Gastrocnemius medialis (tissue), 4 donors: ENCODE measurements around the gene AGBL1. TPM values are rescaled to one million over a fixed set of nuclear protein-coding genes. Genes with fewer than 3 reads are reported as not detected.

ENCODE experiments used
- ATAC-seq, 2 donors: fragments of 150-250 bp; one replicate each; pipeline ENCODE4 v1.9.1; 2016
- DNase-seq, 2 donors: peaks; one replicate each; pipeline ENCODE4 v3.0.0-alpha.2; 2019
- H3K27ac ChIP-seq, 4 donors: fragments of 200-600 bp; sonication (generic); 1 replicate in 1 of 4; 2 replicates in 3 of 4; pipeline ENCODE4 v1.5.1; 2016 to 2018; ENCODE audit warnings: mild to moderate bottlenecking in 2 of 4, moderate library complexity in 1 of 4
- H3K27me3 ChIP-seq, 3 donors: fragments of 200-600 bp; sonication (generic) in 2 of 3; 1 replicate in 1 of 3; 2 replicates in 2 of 3; pipeline versions ENCODE4 v1.5.1 to v1.6.0; 2016 to 2019; ENCODE audit warnings: mild to moderate bottlenecking in 1 of 3, moderate library complexity in 1 of 3
- H3K36me3 ChIP-seq, 2 donors: fragments of 200-600 bp; sonication (generic) in 1 of 2; one replicate each; pipeline ENCODE4 v1.5.1; 2017 to 2018
- H3K4me1 ChIP-seq, 2 donors: fragments of 200-600 bp; sonication (generic) in 1 of 2; one replicate each; pipeline ENCODE4 v1.5.1; 2016 to 2017; ENCODE audit warnings: mild to moderate bottlenecking in 2 of 2
- H3K4me3 ChIP-seq, 4 donors: fragments of 200-600 bp; sonication (generic) in 3 of 4; 1 replicate in 1 of 4; 2 replicates in 3 of 4; pipeline ENCODE4 v1.5.1; 2016 to 2019; ENCODE audit warnings: mild to moderate bottlenecking in 2 of 4
- H3K9me3 ChIP-seq, 3 donors: fragments of 200-600 bp; sonication (generic) in 2 of 3; 1 replicate in 1 of 3; 2 replicates in 2 of 3; pipeline ENCODE4 v1.5.1; 2016 to 2019
- CTCF ChIP-seq, 5 experiments: fragments of 450-650 bp in 3 of 5; fragments of 200-600 bp in 2 of 5; sonication (generic) in 2 of 5; IDR thresholded peaks in 4 of 5; conservative IDR thresholded peaks in 1 of 5; 1 replicate in 4 of 5; 2 replicates in 1 of 5; pipeline ENCODE4 v1.5.1; 2016 to 2019; ENCODE audit warnings: antibody characterized with exemption in 5 of 5, mild to moderate bottlenecking in 3 of 5, moderate library complexity in 3 of 5
- POLR2A ChIP-seq, 2 donors: fragments of 450-650 bp; IDR thresholded peaks; one replicate each; pipeline ENCODE4 v1.6.1; 2017; ENCODE audit warnings: antibody characterized with exemption in 2 of 2, mild to moderate bottlenecking in 2 of 2, moderate library complexity in 2 of 2
- in situ Hi-C, 4 donors: fragments of 200-750 bp; cut with MboI; loops; one replicate each; pipeline versions ENCODE4 v1.15.0 to v1.8.0; 2017; ENCODE audit warnings: low sequenced_read_pairs in 4 of 4
- intact Hi-C: fragments of 100-400 bp; cut with DNase I; formaldehyde crosslinking; loops from one replicate; pipeline ENCODE4 v1.15.1; 2023; ENCODE audit warnings: low total_unique reads
- total RNA-seq, 4 donors: library from RNA; depleted of rRNA; stranded (reverse); fragments of >200 nt; gene quantifications; one replicate each; pipeline versions ENCODE4 v1.1.0 to v1.2.3, GENCODE V29; 2016

AGBL1 gene
- total RNA-seq, 4 donors from 2014 or later = 3.8 to 29.7 (median 15.9) TPM

DNA sequence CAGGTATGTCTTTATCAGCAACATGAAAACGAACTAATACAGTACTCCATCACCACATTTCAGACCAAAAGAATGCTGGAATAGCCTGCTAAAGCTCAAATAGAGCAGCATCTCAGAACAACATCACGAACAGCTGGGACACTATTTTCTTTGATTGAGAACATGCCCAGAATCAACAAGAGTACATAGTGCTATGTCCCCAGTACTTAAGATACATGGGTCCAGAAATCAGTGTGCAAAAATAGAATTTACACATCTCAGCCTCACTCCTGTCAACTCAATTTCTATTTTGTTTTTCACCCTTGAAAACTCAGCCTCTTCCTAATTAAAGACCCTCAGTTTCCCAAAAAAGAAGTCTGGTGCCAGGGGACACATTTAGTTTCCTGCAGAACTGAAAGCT, 753.9 kb downstream of the AGBL1 start:
- no peaks in the 10 kb centered on the region for H3K36me3 ChIP-seq
- no peaks in the 10 kb centered on the region for H3K27me3 ChIP-seq
- intact Hi-C loops = no loop called here
- H3K4me1 ChIP-seq = peaks cover 20 to 50% of the 10 kb centered on the region in 2 donors
- TF ChIP-seq POLR2A (IDR thresholded peaks at IDR 0.05) (no peak), CTCF (IDR thresholded peaks at IDR 0.05 in 4 of 5, conservative IDR thresholded peaks at IDR 0.05 in 1 of 5) (no peak)
- in situ Hi-C loops = no loop called here
- H3K9me3 ChIP-seq = no peaks in the 10 kb centered on the region
- ATAC-seq = no peak
- no peak for DNase-seq
- H3K27ac ChIP-seq = peak overlapping the region in 2 of 4 donors; percentile 35 to 52
- H3K4me3 ChIP-seq = no peak overlapping the region

GRCh38 chr15:86834115-86834863, 754.6 kb downstream of the AGBL1 start:
- Histone ChIP-seq H3K27ac (peak overlapping the region in 3 of 4 donors; percentile 37 to 52 (median 46)), H3K27me3 (no peaks in the 10 kb centered on the region), H3K4me1 (peaks cover 20 to 54% of the 10 kb centered on the region in 2 donors), H3K9me3 (no peaks in the 10 kb centered on the region), H3K36me3 (no peaks in the 10 kb centered on the region), H3K4me3 (no peak overlapping the region)
- in situ Hi-C loops = no loop called here
- DNase-seq (no peak), ATAC-seq (no peak)
- intact Hi-C loops = no loop called here
- TF ChIP-seq POLR2A (IDR thresholded peaks at IDR 0.05) (no peak), CTCF (IDR thresholded peaks at IDR 0.05 in 4 of 5, conservative IDR thresholded peaks at IDR 0.05 in 1 of 5) (no peak)

DNA sequence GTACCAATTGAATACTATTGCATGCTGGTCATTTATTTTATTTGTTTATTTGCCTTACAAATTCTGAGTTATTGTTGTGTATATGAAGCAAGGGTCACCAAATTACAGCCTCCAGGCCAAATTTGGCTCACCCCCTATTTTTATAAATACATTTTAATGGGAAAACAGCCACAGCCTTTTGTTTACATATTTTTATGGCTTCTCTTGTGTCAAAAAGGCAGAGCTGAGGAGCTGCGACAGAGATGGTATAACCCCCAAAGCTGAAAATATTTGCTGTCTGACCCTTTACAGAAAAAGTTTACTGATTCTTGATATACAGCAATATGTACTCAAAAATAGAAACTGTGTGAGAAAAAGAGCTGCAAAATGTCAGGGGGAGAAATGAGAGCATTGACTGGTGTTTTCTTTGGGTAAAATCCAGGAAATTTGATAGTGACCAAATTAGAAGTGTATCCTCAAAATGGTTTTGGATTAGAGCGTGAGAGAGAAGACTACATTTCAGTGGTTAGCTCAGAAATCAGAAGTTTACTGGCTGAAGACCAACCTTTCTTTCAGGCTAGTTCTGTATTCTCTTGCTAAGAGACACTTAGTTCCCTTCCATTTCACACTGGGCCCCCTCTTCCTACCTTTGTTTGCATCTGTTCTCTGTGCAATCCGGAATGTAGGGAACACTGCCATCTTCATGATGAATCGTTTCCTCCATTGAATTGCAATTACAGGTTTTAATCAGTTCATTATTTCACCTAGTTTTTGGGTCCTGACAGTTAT, 757.8 kb downstream of the AGBL1 start:
- TF ChIP-seq POLR2A (IDR thresholded peaks at IDR 0.05) = no peak
- H3K27me3 ChIP-seq = no peaks in the 10 kb centered on the region
- peaks cover 20 to 56% of the 10 kb centered on the region in 2 donors for H3K4me1 ChIP-seq
- H3K27ac ChIP-seq = peak overlapping the region in 1 of 4 donors; percentile 24
- intact Hi-C loops = no loop called here
- H3K36me3 ChIP-seq = no peaks in the 10 kb centered on the region
- H3K4me3 ChIP-seq = no peak overlapping the region
- ATAC-seq (no peak), DNase-seq (no peak)
- H3K9me3 ChIP-seq = no peaks in the 10 kb centered on the region
- in situ Hi-C loops = no loop called here

- TF ChIP-seq POLR2A (IDR thresholded peaks at IDR 0.05) = no peak
- no peak for TF ChIP-seq CTCF (IDR thresholded peaks at IDR 0.05 in 4 of 5, conservative IDR thresholded peaks at IDR 0.05 in 1 of 5)
These were observed 759.8 kb downstream of the AGBL1 start for GRCh38 chr15:86839502-86839901.

GRCh38 chr15:86840996-86841395, 761.3 kb downstream of the AGBL1 start:
- Histone ChIP-seq H3K36me3 (no peaks in the 10 kb centered on the region), H3K27ac (no peak overlapping the region), H3K27me3 (no peaks in the 10 kb centered on the region), H3K4me1 (peaks cover 16 to 30% of the 10 kb centered on the region in 2 donors), H3K4me3 (no peak overlapping the region), H3K9me3 (no peaks in the 10 kb centered on the region)
- DNase-seq = no peak
- intact Hi-C loops = no loop called here
- ATAC-seq = no peak
- in situ Hi-C loops = no loop called here
- no peak for TF ChIP-seq CTCF (IDR thresholded peaks at IDR 0.05 in 4 of 5, conservative IDR thresholded peaks at IDR 0.05 in 1 of 5)
- TF ChIP-seq POLR2A (IDR thresholded peaks at IDR 0.05) = no peak

More at GRCh38 chr15:86839502-86839901, 759.8 kb downstream of the AGBL1 start:
- intact Hi-C loops = no loop called here
- H3K27me3 ChIP-seq = no peaks in the 10 kb centered on the region
- ATAC-seq (no peak), DNase-seq (no peak)
- no peak overlapping the region for H3K4me3 ChIP-seq
- no peaks in the 10 kb centered on the region for H3K9me3 ChIP-seq
- H3K36me3 ChIP-seq = no peaks in the 10 kb centered on the region
- H3K27ac ChIP-seq = no peak overlapping the region
- H3K4me1 ChIP-seq = peaks cover 16 to 43% of the 10 kb centered on the region in 2 donors
- in situ Hi-C loops = no loop called here
